ENCODE data around the gene TSPAN9.

Gene TSPAN9

DNA sequence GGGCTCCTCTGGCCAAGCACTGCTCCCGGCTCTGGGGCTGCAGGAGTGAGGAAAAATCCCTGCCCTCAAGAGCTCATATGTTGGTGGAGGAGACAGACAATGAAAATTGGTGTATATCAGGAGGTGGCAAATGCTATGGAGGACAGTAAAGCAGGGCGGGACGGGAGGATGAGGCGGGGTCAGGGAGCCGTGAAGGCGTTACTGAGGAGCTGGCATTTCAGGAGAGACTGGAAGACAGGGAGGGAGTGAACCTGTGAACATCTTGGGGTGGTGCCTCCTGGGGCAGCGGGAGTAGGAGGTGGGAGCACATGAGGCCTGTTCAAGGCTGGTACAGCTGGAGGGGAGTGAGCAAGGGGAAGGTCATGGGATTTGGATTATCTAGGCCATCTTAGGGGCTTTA is 26.6 kb downstream of the TSPAN9 start:
- DNase-seq: no peak

DNA sequence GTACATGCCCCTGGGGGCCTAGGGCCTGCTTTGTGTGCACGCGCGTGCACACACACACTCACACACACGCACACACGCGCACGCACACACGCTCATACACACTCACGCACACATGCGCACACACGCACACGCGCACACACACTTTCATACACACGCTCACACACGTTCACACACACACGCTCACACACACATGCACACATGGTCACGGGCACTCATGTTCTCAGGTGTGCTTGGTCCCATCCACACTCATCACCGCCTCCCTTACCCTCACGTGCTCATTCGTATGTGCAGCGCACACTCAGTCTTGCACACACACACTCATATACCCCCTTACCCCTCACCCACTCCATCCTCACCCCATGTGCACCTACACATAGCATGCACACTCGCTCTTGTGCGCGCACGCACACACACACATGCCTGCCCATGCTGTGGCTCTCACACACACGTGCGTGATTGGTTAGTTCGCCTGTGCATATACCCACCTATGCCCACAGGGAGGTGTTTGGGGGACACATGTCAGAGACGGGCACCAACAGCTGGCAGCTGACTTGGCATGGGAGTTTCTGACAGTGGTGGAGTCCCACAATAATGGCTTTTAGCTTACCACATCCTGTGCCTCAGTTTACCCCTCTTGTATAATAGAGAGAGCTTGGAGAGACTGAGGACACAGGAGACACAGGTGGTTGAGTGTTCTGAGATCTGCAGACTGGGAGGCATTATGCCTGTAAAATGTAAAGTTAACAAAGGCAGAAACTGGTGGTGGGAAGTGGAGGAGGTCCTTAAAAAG is 28.7 kb downstream of the TSPAN9 start:
- DNase-seq: no peak

DNA sequence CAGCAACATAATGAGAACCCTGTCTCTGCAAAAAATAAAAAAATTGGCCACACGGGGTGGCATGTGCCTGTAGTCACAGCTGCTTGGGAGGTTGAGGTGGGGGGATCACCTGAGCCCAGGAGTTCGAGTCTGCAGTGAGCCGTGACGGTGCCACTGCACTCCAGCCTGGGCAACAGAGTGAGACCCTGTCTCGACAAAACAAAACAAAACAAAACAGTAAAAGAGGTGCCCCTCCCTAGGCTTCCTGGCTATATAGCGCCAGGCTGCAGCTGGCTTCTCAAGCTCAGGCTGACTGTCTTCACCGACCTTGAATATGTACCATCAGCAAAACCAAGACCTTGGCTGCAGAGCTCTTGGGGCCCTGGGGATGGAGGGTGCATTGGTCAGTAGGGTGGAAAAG is 29.4 kb downstream of the TSPAN9 start:
- peak; percentile 50 for DNase-seq

DNA sequence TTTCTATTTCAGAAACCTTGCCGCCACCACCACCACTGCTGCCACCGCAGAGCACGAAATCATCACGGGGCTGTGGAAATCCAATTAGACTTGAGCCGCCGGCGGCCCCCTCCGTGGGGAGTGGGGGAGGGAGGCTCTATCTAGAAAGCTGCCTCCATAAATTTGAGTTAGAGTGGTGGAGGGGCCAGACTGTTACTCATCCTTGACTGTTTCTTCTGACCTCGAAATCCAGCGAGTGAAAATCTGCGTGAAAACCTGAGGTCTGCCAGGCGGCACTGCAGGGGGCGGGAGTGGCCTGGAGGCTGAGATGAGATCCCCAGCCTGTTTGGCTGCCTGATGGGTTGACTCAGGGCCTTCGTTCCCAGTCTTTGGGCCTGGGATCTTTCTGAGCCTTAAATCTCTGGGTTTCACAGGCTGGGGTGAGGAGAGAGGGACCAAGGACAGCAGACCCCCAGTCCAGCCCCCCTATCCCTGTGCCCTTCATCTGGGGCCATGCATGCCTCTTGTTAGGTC is 29.9 kb downstream of the TSPAN9 start:
- no peak for DNase-seq

DNA sequence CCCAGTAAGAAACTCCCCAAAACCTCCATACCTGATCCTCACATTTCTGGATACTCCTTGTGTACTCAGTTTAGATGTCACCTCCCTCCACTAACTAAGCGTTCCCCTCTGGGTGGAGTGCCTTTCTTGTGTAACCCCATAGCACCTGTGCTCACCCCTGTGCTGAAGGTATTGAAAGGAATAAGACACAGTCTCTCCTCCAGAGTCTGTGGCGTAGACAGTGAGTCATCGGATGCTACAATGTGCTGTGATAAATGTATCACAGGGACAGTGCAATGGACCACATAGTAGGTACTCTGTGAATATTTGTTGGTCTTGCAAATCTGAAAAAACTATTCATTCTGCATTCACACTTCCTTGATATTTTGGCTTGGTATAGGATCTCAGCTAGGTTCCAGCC is 30.8 kb downstream of the TSPAN9 start:
- DNase-seq: no peak

DNA sequence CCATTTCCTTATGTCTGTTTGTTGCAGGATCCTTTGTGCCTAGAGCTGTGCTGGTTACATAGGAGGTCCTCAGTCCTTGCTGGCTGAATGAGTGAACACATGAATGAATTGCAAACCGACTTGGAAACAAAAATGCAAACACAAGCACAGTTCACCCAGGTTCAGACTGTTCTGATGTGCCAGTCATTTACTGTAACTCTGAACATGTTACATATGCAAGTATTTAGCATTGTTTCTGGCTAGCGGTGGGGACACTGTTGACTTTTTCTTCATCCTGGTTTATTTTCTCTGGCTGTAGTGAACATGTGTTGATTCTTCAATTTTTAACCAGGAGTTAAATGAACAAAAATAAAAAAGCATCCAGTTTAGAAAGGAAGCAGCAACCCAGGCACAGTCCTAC is 33.4 kb downstream of the TSPAN9 start:
- DNase-seq: no peak

DNA sequence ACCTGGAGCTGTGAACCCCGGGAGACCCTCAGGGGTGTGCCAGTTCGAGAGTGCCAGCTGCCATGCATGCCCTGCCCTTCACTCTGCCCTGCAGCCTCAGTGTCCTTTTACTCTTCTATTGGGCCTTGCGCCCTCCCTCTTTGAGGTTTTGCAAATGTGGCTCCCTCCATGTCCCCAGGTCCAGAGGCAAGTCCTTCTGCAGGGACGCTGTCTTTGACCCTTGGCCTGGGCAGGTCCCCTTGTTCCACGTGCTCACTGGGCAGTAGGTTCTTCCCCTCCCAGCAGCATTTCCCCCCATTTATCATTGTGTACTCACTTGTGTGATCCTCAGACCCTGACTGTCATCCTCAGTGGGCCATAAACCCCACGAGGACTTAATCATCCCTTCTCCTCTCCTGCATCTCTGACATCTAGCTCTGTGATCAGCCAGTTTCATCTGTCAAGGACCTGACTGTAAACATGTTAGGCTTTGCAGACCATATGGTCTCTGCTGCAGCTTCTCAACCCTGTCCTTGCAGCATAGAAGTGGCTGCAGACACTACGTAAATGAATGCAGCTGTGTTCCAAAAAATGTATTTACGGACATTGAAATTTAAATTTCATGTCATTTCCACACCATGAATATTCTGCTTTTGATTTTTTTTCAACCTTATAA is 36.6 kb downstream of the TSPAN9 start:
- peak; percentile 93 for DNase-seq

DNA sequence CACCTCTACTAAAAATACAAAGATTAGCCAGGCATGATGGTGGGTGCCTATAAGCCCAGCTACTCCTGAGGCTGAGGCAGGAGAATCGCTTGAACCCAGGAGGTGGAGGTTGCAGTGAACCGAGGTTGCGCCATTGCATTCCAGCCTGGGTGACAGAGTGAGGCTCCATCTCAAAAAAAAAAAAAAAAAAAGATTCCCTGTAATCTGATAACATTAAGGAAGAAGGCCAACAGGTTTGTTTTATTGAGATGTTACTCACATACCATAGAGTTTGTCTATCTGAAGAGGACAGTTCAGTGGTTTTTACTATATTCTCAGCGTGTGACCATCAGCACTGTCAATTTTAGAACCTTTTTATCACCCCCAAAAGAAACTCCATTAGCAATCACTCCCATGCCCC is 37.5 kb downstream of the TSPAN9 start:
- DNase-seq: no peak

DNA sequence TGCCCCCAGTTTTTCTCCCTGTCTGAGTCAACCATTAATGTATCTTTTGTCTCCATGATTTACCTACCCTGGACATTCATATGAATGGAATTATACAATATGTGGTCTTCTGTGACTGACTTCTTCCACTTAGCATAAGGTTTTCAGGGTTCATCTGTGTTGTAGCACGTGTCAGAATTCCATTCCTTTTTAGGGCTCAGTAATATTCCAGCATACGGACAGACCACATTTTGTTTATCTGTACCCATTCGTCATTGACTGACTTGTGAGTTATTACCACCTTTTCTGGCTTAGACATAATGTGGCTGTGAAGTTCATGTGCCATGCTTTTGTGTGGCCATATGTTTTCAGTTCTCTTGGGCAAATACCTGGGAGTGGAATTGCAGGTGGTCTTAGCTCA is 37.9 kb downstream of the TSPAN9 start:
- no peak for DNase-seq

DNA sequence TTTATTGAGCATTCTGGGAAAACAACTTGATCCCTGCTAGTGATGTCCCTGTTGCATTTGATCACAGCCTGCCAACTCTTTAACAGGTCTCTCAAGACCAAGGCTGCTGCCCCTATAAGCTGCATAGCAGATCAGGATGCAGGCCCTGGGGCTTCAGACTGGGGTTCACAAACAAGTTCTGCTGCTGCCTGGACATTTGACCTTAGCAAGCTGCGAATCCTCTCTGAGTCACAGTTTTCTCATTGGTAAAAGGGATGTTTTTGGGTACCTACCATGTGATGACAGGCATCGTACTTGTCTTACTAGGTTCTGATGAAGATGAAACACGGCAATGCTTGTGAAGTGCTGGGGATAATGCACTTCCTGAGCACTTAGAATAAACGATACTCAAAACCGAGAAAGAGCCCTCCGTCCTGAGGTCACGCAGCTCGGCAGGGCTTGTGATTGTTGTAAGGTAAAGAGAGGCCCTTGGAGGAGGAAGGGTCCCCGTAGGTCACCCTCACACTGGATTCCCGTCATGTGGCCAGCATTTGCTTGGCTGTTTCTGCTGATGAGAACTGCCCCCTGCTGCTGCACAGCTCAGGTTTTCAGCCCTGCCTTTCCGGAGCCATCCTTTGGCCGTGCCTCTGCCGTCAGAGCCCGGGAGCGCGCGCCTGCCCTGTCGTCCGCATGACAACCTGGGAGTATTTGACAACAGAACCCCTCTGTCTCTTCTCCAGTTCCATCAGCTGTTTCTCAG is 39.1 kb downstream of the TSPAN9 start:
- DNase-seq: no peak

DNA sequence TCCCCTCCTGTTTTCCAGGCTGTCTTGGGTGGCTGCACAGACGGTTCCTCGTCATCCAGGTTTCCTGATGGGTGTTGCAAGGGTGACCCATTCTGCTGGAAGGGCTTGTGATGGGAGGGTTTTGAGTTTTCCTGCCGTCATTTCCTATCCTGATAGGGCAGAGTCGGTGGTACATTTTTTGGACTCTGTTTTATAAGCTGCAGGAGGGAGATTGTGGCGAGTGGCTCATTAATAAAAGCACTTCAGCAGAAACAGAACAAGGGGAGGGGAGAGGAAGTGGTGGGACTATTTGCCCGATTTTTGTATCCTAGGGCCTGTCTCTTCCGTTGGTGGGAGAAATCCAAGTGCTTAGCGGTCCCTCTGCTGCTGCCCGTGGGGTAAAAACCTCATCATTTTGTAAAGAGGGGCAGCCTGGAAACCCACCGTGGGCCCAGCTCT is 40.0 kb downstream of the TSPAN9 start:
- DNase-seq: peak; percentile 72

DNA sequence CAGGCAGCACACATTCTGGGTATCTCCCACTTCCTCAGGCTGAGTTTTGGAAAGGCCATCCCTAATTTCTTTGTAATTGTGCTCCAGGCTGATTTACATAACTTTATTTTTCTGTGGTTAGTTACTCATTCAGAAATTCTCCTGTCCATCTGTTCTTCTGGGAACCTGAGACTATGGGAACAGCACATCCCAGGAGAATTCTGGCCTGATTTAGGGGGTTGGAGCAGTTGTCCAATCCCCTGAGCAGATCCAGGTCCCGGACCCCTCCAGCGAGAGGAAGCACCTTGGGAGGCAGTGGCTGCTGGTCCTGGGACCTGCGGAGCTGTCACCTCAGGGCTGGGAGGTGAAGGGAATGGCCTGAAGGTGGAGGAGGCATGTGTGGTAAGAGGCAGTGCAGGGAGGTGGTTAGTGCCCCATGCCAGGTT is 40.4 kb downstream of the TSPAN9 start:
- peak; percentile 74 for DNase-seq

DNA sequence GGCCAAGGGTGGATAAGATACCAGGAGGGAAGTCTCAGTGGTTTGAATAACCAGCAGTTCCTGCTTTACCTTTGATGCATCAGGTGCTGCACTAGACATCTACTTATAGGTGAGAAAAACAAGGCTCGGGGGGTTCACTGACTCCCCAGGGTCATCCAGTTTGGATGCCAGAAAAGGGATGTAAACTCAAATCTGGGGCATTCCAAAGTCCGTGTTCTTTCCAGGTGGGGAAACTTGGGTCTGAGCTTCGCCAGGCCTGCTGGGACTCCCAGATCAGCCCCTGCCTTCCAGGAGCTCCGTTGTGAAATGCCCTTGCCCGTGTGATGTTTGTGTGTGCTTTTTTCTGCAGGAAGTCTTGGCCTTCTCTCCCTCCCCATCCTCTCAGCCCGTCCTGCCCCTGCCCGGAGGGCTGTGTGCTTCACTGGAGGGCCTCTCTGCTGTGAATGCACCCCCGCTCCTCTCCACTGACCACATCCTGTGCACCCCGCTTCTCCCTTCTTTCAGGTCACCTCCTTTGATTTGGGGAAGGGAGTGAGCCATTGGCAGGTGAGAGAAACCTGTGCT is 42.1 kb downstream of the TSPAN9 start:
- DNase-seq: no peak

DNA sequence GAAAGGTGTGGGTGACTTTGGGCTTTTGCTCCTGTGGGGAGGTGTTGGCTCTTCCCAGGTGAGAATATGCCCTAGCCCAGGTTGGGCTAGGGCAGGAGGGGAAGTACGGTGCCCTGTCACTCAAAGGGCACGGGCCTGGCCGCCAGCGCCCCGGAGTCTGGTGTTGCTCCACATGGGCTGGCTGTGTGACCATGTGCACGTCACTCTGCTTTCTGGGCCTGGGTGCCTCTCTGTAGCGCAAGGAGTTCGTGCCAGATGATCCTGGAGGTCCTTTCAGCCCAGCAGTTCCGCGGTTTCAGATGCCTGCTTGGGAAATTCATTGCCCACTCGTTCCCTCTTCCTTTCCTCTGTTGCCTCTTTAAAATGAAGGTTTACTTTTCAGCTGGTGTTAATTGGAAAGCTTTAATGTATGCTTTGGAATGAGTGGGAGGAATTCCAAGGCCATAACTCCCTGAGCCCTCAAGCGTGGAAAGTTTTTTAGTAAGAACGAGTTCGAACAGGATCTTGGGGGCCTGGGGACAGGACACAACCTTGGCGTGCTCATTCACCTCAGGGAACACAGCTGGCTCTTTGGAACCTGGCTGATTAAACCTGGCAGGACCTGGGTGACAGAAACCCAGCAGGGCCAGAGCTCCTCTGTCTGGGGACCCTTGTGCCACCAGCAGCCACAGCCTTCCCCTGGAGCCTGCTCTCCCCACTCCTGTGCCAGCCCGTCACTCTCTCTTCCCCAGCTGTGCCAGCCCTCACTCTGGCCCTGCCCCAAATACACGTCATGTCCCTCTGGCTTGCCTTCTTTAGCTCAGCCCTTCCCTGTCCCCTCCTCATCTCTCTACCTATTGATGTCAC is 42.8 kb downstream of the TSPAN9 start:
- peak; percentile 94 for DNase-seq

DNA sequence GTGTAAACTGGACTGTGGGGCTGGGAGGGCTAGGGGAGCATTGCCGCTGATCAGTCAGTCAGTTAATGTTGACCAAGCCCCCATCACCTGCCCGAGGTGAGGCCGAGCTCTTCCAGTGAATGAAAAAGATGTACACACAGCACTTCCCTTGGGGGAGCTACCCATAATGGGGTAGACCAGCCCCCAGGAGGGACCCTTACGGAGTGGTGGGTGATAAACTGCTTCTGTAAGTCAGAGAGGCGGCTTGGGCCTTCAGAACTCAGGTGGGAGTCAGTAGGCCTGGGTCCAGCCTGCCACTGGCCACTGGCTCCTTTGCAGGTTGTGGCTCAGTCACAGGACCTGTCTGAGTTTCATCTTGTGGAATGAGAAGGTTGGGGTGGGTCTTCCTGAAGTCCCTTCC is 43.5 kb downstream of the TSPAN9 start:
- DNase-seq: no peak

DNA sequence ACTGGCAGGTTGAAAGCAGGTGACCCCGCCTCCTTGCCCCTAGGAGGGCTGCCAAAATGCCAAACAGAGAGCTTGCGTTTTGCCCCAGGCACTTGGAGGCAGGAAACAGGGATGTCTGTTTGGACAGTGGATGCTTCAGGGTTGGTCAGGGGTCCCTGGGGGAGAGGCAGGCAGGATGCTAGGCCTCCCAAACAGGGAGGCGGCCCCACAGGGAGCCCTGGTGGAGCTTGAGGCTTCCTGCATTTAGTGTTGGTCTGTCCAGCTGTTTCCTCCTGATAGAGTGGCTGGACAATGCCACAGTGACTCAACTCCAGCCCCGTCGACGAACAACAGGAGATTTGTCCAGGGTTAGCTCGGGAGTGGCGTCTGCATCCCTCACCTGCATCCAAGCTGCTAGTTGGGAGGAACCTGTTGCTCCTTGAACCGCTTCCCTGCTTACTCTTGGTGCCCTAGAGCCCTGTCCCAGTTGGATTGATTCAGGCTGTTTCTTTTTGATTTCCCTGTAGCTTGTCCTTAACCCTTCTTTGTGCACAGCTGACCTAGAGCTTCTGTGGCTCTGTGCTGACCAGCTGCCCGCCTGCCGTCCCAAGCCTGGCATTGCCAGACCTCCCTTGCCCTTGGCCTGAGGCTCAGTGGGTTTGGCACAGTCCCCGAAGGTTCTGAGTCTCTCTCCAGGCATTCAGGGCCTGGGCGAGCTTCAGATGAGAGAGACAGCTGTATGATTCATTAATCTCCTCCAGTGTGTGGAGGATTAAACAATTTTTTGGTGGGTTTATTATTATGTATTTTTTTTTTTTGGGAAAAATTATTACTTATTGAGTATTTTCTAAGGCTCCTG is 45.9 kb downstream of the TSPAN9 start:
- no peak for DNase-seq

DNA sequence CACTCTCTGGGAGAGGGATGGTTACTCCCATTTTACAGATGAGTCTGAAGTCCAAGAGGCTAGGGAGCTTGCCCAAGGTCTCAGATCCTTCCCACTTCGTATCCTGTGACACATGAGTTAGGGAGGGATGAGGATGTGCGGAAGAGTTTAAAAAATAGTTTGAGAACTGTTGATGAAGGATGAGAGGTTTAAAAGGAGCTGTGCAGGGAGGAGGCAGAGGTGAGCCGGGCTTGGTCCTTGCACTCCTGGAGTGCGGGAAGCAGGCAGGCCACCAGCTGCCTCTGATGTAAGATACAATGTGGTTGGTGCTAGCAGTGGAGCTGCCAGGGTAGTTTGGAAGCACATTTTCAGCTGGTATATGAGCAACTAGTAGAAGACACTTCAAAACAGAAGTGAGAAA is 46.5 kb downstream of the TSPAN9 start:
- DNase-seq: no peak

DNA sequence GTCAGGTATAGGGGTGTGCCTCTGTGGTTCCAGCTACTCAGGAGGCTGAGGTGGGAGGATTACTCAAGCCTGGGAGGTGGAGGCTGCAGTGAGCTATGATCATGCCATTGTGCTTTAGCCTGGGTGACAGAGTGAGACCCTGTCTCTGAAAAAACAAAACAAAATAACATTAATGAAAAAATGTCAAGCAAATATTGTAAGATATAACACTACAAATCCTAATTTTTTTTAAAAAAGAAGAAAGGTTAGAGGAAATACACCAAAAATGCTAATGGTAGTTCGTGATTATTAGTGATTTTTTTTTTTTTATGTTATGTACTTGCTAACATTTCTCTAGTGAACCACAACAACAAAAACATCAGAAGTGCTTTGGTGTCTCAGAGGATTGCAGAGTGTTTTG is 47.7 kb downstream of the TSPAN9 start:
- DNase-seq: no peak

DNA sequence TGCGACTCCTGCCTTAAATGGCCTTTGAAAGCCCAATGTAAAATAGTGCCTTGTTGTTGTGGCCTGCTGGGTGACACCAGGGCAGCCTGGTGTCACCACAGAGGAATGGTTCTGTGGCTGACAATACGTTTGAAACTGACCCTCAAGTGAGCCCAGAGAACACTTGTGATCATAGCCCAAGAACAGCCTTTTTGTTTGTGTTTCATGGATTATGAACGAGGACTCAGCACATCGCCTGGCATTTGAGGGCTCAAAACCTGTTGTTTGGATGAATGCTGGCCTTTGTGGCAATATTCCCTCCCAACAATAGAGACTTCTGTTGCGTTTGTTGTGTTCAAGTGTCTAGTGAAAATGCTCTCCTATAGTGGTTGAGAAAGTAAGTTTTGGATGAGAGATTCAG is 48.5 kb downstream of the TSPAN9 start:
- no peak for DNase-seq

DNA sequence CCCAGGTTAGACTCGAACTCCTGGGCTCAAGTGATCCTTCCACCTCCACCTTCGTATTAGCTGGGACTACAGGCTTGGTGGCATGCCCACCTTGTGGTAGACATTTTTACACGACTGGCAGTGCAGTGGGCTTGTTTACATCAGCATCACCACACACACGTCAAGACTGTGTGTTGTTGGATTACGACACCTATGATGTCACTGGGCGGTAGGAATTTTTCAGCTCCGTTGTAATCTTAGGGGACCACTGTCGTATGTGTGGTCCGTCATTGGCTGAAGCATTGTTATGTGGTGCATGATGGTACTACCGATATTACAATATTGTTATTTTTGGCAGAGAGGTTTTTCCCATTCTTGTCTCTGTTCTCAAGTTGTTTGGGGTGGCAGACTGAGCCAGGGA is 50.7 kb downstream of the TSPAN9 start:
- no peak for DNase-seq

DNA sequence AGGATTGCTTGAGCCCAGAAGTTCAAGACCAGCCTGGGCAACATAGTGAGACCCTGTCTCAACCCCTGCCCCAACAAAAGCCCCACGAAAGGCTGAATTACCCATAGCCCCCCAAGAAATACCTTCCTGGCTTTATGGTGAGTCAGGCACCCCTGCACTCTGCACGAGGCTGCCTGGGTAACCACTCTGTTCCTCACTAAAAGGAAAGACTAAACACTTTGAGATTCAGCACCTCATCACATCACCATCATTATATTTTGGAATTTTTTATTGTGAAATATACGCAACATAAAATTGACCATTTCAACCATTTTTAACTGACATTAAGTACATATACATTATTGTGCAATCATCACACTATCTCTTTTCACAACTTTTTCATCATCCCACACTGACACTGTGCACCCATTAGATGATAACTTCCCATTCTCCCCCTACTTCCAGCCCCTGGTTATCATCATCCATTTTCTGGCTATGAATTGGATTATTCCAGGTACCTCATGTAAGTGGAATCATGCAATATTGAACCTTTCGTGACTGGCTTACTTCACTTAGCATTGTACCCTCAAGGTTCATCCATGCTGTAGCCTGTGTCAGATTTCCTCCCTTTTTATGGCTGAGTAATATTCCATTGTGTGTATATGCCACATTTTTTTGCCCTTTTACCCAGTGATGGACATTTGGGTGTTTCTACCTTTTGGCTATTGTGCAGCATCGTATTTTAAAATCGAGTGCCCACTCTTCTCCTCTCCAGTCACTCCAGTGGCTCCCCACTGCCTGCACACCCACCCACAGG is 51.5 kb downstream of the TSPAN9 start:
- DNase-seq: no peak
